Measurements from ENCODE around the gene BCAR1.

Gene BCAR1

DNA sequence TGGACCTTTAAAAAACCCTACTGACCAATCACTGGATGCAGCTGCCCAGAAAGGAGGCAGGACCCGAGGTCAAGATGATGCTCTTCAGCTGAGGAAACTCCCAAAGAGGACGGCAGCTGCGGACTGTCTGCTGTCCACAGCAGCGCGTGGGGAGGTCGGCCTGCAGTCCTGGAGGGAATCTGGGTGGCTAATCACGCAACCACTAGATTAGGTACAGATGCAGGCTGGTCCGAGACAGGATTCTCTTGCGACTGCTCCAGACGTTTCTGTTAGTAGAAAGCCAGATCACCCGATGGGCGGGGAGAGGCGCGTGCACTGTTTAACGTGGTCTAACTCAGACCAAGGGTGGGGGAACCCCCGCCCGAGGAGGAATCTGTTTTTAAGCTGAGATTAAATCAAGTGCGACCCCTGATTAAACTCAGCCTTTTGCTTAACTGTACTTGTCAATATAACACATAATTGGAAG is 53.3 kb downstream of the BCAR1 start:
- no peak for DNase-seq

GRCh38 chr16:75197522-75198134 is 53.8 kb downstream of the BCAR1 start:
- DNase-seq: no peak

DNA sequence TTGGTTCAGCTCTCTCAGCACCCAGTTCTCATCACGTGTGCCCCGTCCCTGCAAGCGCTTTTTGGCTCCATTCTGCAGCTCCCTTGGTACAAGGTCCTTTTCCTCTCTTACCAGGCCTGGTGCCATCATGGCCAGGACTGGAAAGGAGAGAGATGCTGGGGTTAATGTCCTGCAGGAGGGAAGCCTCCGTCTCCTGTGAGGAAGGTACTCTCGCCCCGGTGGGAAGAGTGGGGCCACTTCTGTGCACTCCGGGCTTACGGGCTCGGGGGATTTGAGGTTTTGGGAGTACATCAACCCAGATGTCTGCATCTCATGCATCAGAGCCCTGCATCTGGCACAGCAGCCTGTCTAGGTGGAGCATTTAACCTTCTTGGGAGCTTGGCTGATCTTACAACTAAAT is 54.6 kb downstream of the BCAR1 start:
- no peak for DNase-seq

DNA sequence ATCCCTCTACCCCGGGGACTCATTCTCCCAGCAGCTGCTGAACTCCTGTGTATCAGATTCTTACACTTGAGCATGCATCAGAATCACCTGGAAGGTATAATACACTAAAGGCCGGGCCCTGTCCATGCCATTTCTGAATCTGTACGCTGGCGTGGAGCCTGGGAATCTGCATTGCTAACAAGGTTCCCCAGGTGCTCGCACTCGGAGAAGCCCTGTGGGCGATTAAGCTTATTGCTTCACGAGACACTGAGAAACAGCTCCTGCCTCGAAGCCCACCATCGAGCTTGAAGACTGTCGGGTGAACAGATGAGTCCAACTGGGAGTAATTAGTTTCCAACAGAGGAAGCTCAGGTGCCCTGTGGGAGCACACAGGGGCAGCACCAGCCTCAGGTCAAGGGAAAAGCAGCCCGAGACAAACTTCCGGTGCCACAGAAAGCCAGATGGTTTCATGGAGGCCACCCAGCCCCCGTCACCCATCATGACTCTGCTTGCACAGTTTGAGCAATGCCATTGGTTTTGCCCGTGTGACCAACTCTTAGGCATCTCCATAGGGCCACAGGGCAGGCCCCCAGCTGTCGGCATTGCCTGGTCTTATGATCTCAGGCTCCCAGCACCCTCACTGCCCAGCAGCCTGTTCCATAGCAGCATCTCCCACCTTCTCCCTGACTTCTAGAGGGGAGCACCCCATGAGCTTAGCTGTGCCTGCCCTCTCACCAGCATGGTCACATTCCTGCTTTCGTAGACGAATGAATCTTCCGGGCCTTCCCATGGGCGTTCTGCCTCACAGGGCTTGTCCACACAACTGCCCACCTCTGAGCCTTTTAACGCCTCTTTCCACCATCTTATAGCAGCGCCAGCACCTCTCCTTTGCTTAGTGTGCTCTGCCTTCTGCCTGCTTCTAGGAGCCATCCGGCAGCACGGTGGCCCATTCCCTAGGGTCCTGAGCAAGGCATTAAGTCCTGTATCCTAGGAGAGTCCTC is 55.3 kb downstream of the BCAR1 start:
- no peak for DNase-seq

DNA sequence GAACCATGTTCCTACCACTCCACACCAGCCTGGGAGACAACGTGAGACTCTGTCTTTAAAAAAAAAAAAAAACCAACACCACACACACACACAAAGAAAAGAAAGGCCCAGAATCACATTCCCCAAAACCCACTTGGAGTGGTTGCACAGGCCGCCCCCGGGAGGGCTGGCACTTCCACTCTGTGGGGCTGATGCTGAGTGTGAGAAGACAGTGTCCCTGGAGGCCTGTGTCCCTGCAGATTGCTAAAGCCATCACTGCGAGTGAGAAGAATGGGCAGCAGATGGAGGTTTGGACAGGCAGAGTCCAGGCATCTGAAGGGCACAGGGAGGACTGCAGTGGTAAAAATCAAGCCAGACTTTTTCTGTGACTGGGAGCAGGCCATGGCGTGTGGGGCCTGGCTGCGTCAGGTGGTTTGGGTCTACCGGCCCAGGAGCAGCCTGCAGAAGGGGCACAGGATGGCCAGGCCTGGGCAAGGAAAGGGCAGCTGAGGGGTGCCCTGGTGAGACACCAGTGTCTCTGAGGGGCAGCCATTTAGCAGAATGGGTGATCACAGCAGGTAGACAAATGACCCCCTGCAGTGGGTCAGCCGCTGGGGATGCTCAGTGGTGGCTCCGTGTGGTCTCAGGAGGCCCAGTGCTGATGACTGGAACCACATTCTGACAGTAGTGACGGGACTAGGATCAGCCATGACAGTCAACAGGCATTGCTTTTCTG is 57.5 kb downstream of the BCAR1 start:
- no peak for DNase-seq

DNA sequence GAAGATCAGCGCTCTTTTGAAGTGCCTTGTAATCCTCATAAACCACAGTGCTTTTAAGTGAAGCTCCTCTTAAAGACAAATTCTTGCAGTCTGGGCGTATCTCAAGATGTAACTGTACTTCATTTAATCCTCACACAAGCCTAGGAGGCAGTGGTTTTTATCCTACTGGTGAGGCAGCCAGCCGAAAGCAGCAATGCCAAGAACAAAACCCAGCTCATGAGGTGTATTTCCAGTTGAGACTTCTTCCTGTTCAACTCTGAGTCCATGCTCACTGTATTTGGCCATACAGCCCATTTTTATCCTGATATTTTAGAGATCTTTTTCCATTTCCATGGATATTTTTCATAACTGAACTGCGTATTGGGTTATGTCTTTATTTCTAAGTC is 58.2 kb downstream of the BCAR1 start:
- no peak for DNase-seq

DNA sequence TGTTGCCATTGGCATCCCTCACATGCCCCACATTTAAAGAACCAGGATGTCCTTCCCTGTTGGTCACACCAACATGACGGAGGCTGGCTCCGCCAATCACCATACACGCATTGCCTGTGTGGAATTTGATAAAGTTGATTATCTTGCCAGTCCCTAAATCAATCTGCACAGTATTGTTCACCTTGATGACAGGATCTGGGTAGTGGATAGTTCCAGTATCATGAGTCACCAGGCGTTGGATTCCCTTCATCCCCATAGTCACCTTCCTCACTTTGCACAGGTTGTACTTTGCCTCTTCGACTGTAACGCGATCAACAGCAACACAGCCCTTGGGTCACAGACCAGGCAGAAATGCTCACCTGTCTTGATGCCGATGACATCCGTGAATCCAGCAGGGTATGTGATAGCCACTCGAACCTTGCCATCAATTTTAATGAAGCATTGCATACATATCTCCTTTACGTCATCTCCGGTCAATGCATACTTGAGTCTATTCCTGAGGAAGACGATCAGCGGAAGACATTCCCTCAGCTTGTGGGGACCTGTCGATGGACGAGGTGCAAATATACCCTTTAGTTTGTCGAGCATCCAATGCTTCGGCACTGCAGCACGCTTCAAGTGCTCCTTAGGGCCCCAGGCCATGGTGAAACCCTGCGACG is 58.7 kb downstream of the BCAR1 start:
- no peak for DNase-seq

GRCh38 chr16:75189638-75190245 is 61.7 kb downstream of the BCAR1 start:
- DNase-seq: no peak

GRCh38 chr16:75188832-75189477 is 62.5 kb downstream of the BCAR1 start:
- DNase-seq: no peak

DNA sequence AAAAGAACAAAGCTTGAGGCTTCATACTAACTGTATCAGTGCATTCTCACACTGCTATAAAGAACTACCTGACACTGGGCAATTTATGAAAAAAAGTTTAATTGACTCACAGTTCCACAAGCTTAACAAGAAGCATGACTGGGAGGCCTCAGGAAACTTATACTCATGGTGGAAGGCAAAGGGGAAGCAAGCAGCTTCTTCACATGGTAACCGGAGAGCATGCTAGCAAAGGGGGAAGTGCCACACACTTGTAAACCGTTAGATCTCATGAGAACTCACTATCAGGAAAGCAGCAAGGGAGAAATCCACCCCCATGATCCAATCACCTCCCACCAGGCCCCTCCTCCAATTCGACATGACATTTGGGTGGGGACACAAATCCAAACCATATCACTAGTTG is 69.8 kb downstream of the BCAR1 start:
- no peak for DNase-seq

- DNase-seq: no peak
Observed at GRCh38 chr16:75179208-75179607, 72.2 kb downstream of the BCAR1 start.
